Natural killer cell (primary cell): ENCODE measurements around the gene STX5. TPM values are rescaled to one million over a fixed set of nuclear protein-coding genes. Genes with fewer than 3 reads are reported as not detected.
A peak's percentile ranks its signal among the peaks of the same experiment; 100 is the strongest.

ENCODE experiments used
- ATAC-seq, 3 donors: fragments of 150-1000 bp in 2 of 3; fragments of 200-7000 bp in 1 of 3; cut with Tn5 transposase; 1 replicate in 1 of 3; 2 replicates in 2 of 3; pipeline ENCODE4 v1.10.0; 2021; ENCODE audit warnings: mild to moderate bottlenecking in 2 of 3, moderate library complexity in 2 of 3
- DNase-seq, 2 donors: peaks; one replicate each; pipeline versions ENCODE4 v3.0.0 to v3.0.0-alpha.2; 2013 to 2021; ENCODE audit warnings: mixed read lengths in 1 of 2
- H3K27ac ChIP-seq: one replicate; pipeline ENCODE4 v1.5.1; 2013; ENCODE audit warnings: mild to moderate bottlenecking, low read length
- H3K27me3 ChIP-seq: one replicate; pipeline ENCODE4 v1.6.1; 2013; ENCODE audit warnings: low read length; ENCODE audit not compliant: control insufficient read depth, insufficient read depth
- H3K36me3 ChIP-seq: one replicate; pipeline ENCODE4 v1.6.1; 2013; ENCODE audit warnings: low read length; ENCODE audit not compliant: control insufficient read depth, insufficient read depth
- H3K4me1 ChIP-seq: one replicate; pipeline ENCODE4 v1.6.1; 2013; ENCODE audit warnings: low read length; ENCODE audit not compliant: control insufficient read depth, insufficient read depth
- H3K4me3 ChIP-seq: one replicate; pipeline ENCODE4 v1.5.1; 2013; ENCODE audit warnings: low read length
- H3K9me3 ChIP-seq: one replicate; pipeline ENCODE4 v1.6.1; 2013; ENCODE audit warnings: low read length; ENCODE audit not compliant: control insufficient read depth, insufficient read depth
- H3K27ac Mint-ChIP-seq, 2 donors: one replicate each; pipeline ENCODE4 v1.8.0; 2022; ENCODE audit warnings: mild to moderate bottlenecking in 2 of 2, mixed read lengths in 2 of 2, moderate library complexity in 1 of 2
- H3K27me3 Mint-ChIP-seq, 2 donors: one replicate each; pipeline ENCODE4 v1.8.0; 2022; ENCODE audit warnings: low read depth in 2 of 2, mixed read lengths in 2 of 2
- H3K36me3 Mint-ChIP-seq: one replicate; pipeline ENCODE4 v1.8.0; 2022; ENCODE audit warnings: mixed read lengths
- H3K4me1 Mint-ChIP-seq, 2 donors: one replicate each; pipeline ENCODE4 v1.8.0; 2022; ENCODE audit warnings: mixed read lengths in 2 of 2
- H3K4me3 Mint-ChIP-seq: one replicate; pipeline ENCODE4 v1.8.0; 2022; ENCODE audit warnings: mild to moderate bottlenecking, moderate library complexity, mixed read lengths
- H3K9me3 Mint-ChIP-seq, 2 donors: one replicate each; pipeline ENCODE4 v1.8.0; 2022; ENCODE audit warnings: mixed read lengths in 2 of 2
- WGBS: methylation state at CpG from one replicate; pipeline ENCODE4 v1.1.7; 2013; ENCODE audit warnings: missing lambda C conversion rate; ENCODE audit not compliant: insufficient coverage; 5-methylcytosine and 5-hydroxymethylcytosine counted together
- intact Hi-C: fragments of 100-400 bp; cut with micrococcal nuclease; formaldehyde crosslinking; loops from one replicate; pipeline ENCODE4 v1.14.2; 2022
- total RNA-seq, 4 donors: library from RNA; stranded (reverse); fragments of 120-200 nt in 1 of 4; gene quantifications; one replicate each; pipeline versions ENCODE4 v1.2.3 to v1.2.4, GENCODE V29; 2013 to 2022
- TF ChIP-seq, protein P1 (sequence below): fragments of 200-600 bp; IDR thresholded peaks from one replicate; pipeline ENCODE4 v1.8.0; 2022; ENCODE audit warnings: antibody characterized with exemption

STX5 gene
- total RNA-seq, 3 donors from 2014 or later (not counting 1 experiment from before 2014, with no cell fraction given) = 138 to 171 (median 166) TPM

DNA sequence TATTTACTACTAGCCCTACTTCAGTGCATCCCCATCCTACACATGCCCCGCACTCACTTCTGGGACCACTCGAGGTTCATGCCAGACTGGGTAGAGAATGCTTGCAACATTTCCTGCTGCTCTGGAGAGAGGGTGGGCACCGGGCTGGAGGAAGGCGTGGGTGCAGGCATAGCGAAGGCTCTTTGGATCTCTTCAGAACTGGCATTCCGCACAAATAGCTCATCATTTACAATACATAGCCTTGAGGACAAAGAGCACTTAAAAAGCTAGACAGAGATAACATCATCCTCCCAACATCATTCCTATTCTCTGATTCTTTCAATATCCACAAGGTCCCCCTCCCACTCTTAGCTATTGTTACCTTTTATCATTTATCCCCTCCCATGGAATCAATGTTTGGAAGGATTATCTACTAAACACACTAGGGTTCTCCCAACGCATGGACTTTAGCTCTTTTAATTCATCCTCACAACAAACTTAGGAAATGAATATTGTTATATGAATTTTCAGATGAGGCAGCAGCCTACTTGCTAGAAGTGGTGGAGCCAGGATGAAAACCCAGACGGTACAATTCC lies 37.6 kb downstream of the STX5 start:
- peaks cover 70% of the 10 kb centered on the region for H3K36me3 ChIP-seq
- no peaks in the 10 kb centered on the region for H3K9me3 ChIP-seq
- H3K27ac Mint-ChIP-seq = peak overlapping the region; percentile 55 to 70
- peaks cover 24% of the 10 kb centered on the region for H3K4me1 ChIP-seq
- intact Hi-C loops = no loop called here
- peak overlapping the region; percentile 21 for H3K4me3 Mint-ChIP-seq
- H3K27ac ChIP-seq = no peak overlapping the region
- H3K27me3 Mint-ChIP-seq = no peaks in the 10 kb centered on the region
- 90% methylated on average over 7 of the region's 8 CpGs for WGBS
- H3K9me3 Mint-ChIP-seq = no peaks in the 10 kb centered on the region
- ATAC-seq (no peak), DNase-seq (no peak)
- peaks cover 9% of the 10 kb centered on the region for H3K36me3 Mint-ChIP-seq
- H3K4me3 ChIP-seq = no peak overlapping the region
- no peaks in the 10 kb centered on the region for H3K27me3 ChIP-seq
- peaks cover 28 to 38% of the 10 kb centered on the region in 2 donors for H3K4me1 Mint-ChIP-seq
- TF ChIP-seq, protein P1, sequence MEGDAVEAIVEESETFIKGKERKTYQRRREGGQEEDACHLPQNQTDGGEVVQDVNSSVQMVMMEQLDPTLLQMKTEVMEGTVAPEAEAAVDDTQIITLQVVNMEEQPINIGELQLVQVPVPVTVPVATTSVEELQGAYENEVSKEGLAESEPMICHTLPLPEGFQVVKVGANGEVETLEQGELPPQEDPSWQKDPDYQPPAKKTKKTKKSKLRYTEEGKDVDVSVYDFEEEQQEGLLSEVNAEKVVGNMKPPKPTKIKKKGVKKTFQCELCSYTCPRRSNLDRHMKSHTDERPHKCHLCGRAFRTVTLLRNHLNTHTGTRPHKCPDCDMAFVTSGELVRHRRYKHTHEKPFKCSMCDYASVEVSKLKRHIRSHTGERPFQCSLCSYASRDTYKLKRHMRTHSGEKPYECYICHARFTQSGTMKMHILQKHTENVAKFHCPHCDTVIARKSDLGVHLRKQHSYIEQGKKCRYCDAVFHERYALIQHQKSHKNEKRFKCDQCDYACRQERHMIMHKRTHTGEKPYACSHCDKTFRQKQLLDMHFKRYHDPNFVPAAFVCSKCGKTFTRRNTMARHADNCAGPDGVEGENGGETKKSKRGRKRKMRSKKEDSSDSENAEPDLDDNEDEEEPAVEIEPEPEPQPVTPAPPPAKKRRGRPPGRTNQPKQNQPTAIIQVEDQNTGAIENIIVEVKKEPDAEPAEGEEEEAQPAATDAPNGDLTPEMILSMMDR = no peak

DNA sequence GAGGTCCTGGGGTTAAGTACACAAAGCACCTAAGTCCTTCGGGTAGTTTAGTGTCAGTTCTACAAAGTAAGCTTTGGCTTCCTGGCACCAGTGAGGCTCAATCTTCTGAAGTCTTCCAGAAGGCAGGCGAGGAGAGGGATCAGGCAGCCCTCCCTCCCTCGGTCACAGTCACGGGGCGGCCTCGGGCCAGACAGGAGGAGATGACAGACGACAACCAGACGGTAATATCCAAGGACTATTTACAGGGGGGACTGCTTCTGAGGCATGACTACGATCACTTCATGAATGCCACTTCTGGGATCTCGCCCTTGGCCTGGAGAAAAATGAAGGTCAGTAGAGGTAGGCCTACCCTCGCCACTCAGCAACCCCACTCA lies 39.7 kb downstream of the STX5 start:
- H3K4me1 ChIP-seq = peaks cover 41% of the 10 kb centered on the region
- H3K36me3 ChIP-seq = peaks cover 57% of the 10 kb centered on the region
- peaks cover 9% of the 10 kb centered on the region for H3K36me3 Mint-ChIP-seq
- peak overlapping the region; percentile 89 for H3K4me3 Mint-ChIP-seq
- H3K4me1 Mint-ChIP-seq = peaks cover 34 to 44% of the 10 kb centered on the region in 2 donors
- H3K27me3 ChIP-seq = no peaks in the 10 kb centered on the region
- H3K4me3 ChIP-seq = no peak overlapping the region
- TF ChIP-seq, protein P1 = no peak
- no peaks in the 10 kb centered on the region for H3K27me3 Mint-ChIP-seq
- H3K9me3 Mint-ChIP-seq = no peaks in the 10 kb centered on the region
- ATAC-seq (no peak), DNase-seq (no peak)
- H3K27ac Mint-ChIP-seq = peak overlapping the region; percentile 86 to 94
- H3K27ac ChIP-seq = peak overlapping the region; percentile 65
- no peaks in the 10 kb centered on the region for H3K9me3 ChIP-seq
- WGBS = 26% methylated on average over 10 of the region's 11 CpGs
- intact Hi-C loops = loop anchor here (1.0 kb wide), 1 partner anchor 13 kb away; the partner anchor contains the start of gene NXF1

DNA sequence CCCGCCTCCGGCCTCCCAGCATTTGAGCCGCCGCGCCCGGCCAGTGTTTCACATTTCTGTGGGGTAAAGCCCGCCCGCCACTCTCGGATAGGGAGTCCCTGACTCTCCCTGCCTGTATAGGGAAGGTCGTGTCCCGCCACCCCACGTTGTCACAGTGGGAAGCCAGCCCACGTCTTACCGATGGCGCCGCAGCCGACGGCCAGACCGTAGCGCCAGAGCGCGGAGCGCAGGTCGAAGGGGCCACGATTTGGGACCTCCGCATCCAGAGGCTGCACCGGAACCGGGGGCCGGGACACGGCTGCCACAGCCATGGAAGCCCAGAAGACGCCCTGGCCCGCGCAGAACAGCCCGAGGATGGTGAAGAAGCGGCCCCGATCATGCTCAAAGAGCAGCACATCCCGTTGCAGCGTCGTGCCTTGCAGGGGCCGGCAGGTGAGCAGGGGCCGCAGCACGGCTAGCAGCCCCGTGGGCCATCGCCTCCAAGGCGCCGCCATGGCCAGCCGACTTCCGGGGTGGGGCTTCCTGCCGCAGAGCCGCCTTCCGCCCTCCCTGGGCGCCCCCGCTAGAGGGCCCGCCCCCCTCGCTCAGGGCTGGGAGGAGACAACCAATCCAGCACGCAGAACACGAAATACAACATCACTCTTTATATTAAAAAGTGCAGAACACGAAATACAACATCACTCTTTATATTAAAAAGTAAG lies 40.2 kb downstream of the STX5 start, which contains the start of gene TMEM223:
TMEM223 (minus strand) TSS at position 506 of the 701 bp plus-strand sequence; CDS start at position 494, 12 bp downstream.
- Histone ChIP-seq H3K4me1 (peaks cover 41% of the 10 kb centered on the region), H3K36me3 (peaks cover 52% of the 10 kb centered on the region), H3K4me3 (peak within 1 kb of the TSS; percentile 95), H3K27me3 (no peaks in the 10 kb centered on the region), H3K9me3 (no peaks in the 10 kb centered on the region), H3K27ac (peak within 1 kb of the TSS; percentile 80)
- Mint-ChIP-seq H3K9me3 (no peaks in the 10 kb centered on the region), H3K36me3 (peaks cover 9% of the 10 kb centered on the region), H3K27ac (peak within 1 kb of the TSS; percentile 86 to 94), H3K4me3 (peak within 1 kb of the TSS; percentile 89), H3K4me1 (peaks cover 34 to 46% of the 10 kb centered on the region in 2 donors), H3K27me3 (no peaks in the 10 kb centered on the region)
- ATAC-seq (peak; percentile 77 to 85 (median 78)), DNase-seq (peak; percentile 86 to 93)
- intact Hi-C loops = loop anchor here (1.0 kb wide), 1 partner anchor 14 kb away; the partner anchor contains the start of gene NXF1
- WGBS = under 1% methylated on average over 58 of the region's 58 CpGs
- TF ChIP-seq, protein P1 = no peak
